HG03571 (cell line): ENCODE results near the gene CNTN2.
A peak's percentile ranks its signal among the peaks of the same experiment; 100 is the strongest.

Experiments
- ATAC-seq: cut with Tn5 transposase; IDR thresholded peaks from one replicate; pipeline ENCODE4 v1.9.1; 2021; ENCODE audit not compliant: unreplicated experiment

CNTN2 gene

GRCh38 chr1:205111354-205111753, 68.3 kb downstream of the CNTN2 start:
- ATAC-seq, result no peak

GRCh38 chr1:205118752-205119151, 75.7 kb downstream of the CNTN2 start:
- ATAC-seq, result no peak

- ATAC-seq, result peak; percentile 92
Measured at GRCh38 chr1:205121660-205122488, 78.9 kb downstream of the CNTN2 start, which contains the start of gene RBBP5. Gene RBBP5 (minus strand): TSS chr1:205121978. CDS start chr1:205121873, 105 bp downstream.

- peak; percentile 2 for ATAC-seq
Measured at GRCh38 chr1:205122489-205122882, 79.5 kb downstream of the CNTN2 start.

- ATAC-seq, result no peak
Measured at GRCh38 chr1:205124726-205125125, 81.7 kb downstream of the CNTN2 start.

- ATAC-seq, result no peak
Measured at GRCh38 chr1:205127646-205128045, 84.6 kb downstream of the CNTN2 start.
